ENCODE measurements around the gene PPP1R15A. TPM values are rescaled to one million over a fixed set of nuclear protein-coding genes. Genes with fewer than 3 reads are reported as not detected.
"Not testable (repeated sequence)": the region's sequence is repeated elsewhere in the genome, so short reads cannot be mapped to it uniquely, and the experiment has no call there.

PPP1R15A gene
- total RNA-seq, 1 experiment from 2014 or later, result 83.3 TPM

DNA sequence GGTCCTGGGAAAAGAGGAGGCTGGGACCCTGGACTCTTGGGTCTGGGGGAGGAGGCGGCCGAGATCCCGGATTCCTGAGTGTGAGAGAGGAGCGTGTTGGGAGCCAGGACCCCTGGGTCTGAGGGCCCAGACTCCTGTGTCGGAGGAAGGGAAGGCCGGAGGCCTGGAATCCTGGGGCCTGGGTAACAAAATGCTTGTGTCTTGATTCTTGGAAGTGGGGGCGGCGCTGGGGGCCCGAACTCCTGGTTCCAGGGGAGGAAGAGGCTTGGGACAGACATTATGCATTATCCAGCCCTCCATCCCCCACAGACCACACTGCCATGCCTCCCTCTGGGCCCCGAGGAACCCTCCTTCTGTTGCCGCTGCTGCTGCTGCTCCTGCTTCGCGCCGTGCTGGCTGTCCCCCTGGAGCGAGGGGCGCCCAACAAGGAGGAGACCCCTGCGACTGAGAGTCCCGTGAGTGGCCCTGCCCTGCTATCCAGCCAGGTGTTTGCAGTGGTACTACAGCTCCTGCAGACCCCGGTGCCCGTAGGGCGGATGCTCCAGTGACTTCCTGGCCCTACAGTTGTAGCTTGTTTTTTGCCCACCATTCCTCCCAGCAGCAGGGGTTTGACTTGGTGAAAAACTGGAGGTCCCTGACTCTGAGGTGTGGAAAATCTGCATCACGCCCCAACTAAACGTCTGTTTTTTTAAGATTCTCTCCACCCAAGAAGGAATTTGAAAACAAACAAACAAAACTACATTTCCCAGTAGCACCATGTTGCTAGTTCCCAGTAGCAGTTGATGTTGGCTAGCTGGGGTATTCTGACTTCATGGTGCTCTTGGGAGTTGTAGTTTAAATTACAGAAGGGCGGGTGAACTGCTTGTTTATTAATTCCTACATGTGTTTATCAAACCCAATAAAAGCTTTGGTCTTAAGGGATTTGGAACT lies 28.5 kb downstream of the PPP1R15A start:
- Histone ChIP-seq H3K27me3 (replicated peaks; ENCODE audit: control insufficient read depth, insufficient read depth, low read length) (no peaks in the 10 kb centered on the region), H3K4me3 (ENCODE audit: low read depth, low read length) (peak overlapping the region; percentile 76), H3K36me3 (ENCODE audit: control insufficient read depth, insufficient read depth, low read length) (0 out of 2 replicates have a peak, but pooled peaks cover 2% of the 10 kb centered on the region), H3K4me1 (0 out of 2 replicates have a peak, but pooled peaks cover 13% of the 10 kb centered on the region), H3K9me3 (no peaks in the 10 kb centered on the region)
- POLR2A ChIA-PET, result interaction anchor here (0.6 to 1.6 kb wide), 14 partner anchors 22 to 96 kb away, joined by 3 to 16 read pairs (median 4); partner anchors contain the start of genes BAX, DHDH, GYS1 and PPP1R15A
- Mint-ChIP-seq H3K4me3 (ENCODE audit: unreplicated experiment) (peak overlapping the region; percentile 92), H3K36me3 (ENCODE audit: insufficient read depth, unreplicated experiment) (peaks cover 41% of the 10 kb centered on the region), H3K9me3 (ENCODE audit: unreplicated experiment) (no peaks in the 10 kb centered on the region), H3K4me1 (ENCODE audit: low read depth, unreplicated experiment) (peaks cover 13% of the 10 kb centered on the region), H3K27me3 (ENCODE audit: insufficient read depth, unreplicated experiment) (no peaks in the 10 kb centered on the region), H3K27ac (ENCODE audit: unreplicated experiment) (peak overlapping the region; percentile 89)
- TF ChIP-seq CTCF (IDR thresholded peaks at IDR 0.05; ENCODE audit: insufficient read depth in 1 of 2, low read depth in 1 of 2, low read length in 1 of 2, severe bottlenecking in 1 of 2, unreplicated experiment in 1 of 2), result no peak
- TSS peak; percentile 86 for BruUV-seq (replicated peaks)
- intact Hi-C loops (cut with micrococcal nuclease; ENCODE audit: unreplicated experiment), result loop anchor here (1.0 to 2.0 kb wide), 4 partner anchors 27 to 63 kb away; partner anchors contain the start of genes BAX and DHDH
- no peak for DNase-seq
- CTCF ChIA-PET, result interaction anchor here (0.7 to 1.9 kb wide), 9 partner anchors 32 to 197 kb away, joined by 4 to 12 read pairs (median 6); partner anchors contain the start of gene DHDH

DNA sequence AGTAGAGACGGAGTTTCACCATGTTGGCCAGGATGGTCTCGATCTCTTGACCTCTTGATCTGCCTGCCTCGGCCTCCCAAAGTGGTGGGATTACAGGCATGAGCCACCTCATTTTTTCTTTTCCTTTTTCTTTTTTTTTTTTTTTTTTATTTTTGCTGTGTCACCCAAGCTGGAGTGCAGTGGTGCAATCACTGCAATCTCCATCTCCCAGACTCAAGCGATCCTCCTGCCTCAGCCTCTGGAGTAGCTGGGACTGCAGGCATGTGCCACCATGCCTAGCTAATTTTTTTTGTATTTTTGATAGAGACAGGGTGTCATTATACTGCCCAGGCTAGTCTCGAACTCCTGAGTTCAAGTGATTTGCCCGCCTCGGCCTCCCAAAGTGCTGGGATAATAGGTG lies 30.1 kb downstream of the PPP1R15A start:
- H3K4me3 Mint-ChIP-seq (ENCODE audit: unreplicated experiment); intact Hi-C loops (cut with micrococcal nuclease; ENCODE audit: unreplicated experiment); DNase-seq; H3K9me3 ChIP-seq; H3K36me3 ChIP-seq (ENCODE audit: control insufficient read depth, insufficient read depth, low read length); POLR2A ChIA-PET; H3K4me1 Mint-ChIP-seq (ENCODE audit: low read depth, unreplicated experiment); H3K9me3 Mint-ChIP-seq (ENCODE audit: unreplicated experiment); H3K27me3 Mint-ChIP-seq (ENCODE audit: insufficient read depth, unreplicated experiment); H3K27ac Mint-ChIP-seq (ENCODE audit: unreplicated experiment); H3K27me3 ChIP-seq (replicated peaks; ENCODE audit: control insufficient read depth, insufficient read depth, low read length); BruUV-seq (replicated peaks); H3K4me3 ChIP-seq (ENCODE audit: low read depth, low read length); CTCF ChIA-PET: not testable (repeated sequence)
- H3K4me1 ChIP-seq, result peaks cover 14% of the 10 kb centered on the region
- peaks cover 48% of the 10 kb centered on the region for H3K36me3 Mint-ChIP-seq (ENCODE audit: insufficient read depth, unreplicated experiment)

DNA sequence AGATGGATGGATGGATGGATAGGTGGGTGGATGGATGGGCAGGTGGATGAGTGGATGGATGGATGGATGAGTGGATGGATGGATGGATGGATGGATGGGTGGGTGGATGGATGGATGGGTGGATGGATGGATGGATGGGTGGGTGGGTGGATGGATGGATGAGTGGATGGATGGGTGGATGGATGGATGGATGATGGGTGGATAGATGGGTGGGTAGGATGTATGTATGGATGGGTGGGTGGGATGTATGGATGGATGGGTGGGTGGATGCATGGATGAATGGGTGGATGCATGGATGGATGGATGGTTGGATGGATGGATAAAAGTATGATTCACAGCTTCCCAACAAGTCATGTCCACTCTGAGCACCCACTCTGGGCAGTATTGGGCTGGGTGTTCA lies 31.6 kb downstream of the PPP1R15A start:
- H3K27me3 Mint-ChIP-seq (ENCODE audit: insufficient read depth, unreplicated experiment); H3K4me3 Mint-ChIP-seq (ENCODE audit: unreplicated experiment); CTCF ChIA-PET; H3K4me3 ChIP-seq (ENCODE audit: low read depth, low read length); H3K27ac Mint-ChIP-seq (ENCODE audit: unreplicated experiment); H3K9me3 Mint-ChIP-seq (ENCODE audit: unreplicated experiment); H3K9me3 ChIP-seq; H3K36me3 ChIP-seq (ENCODE audit: control insufficient read depth, insufficient read depth, low read length); intact Hi-C loops (cut with micrococcal nuclease; ENCODE audit: unreplicated experiment); DNase-seq; BruUV-seq (replicated peaks); H3K27me3 ChIP-seq (replicated peaks; ENCODE audit: control insufficient read depth, insufficient read depth, low read length); POLR2A ChIA-PET: not testable (repeated sequence)
- H3K4me1 ChIP-seq, result peaks cover 29% of the 10 kb centered on the region
- H3K4me1 Mint-ChIP-seq (ENCODE audit: low read depth, unreplicated experiment), result peaks cover 16% of the 10 kb centered on the region
- H3K36me3 Mint-ChIP-seq (ENCODE audit: insufficient read depth, unreplicated experiment), result peaks cover 57% of the 10 kb centered on the region

GRCh38 chr19:48905664-48906063 lies 33.4 kb downstream of the PPP1R15A start:
- TF ChIP-seq CTCF (IDR thresholded peaks at IDR 0.05; ENCODE audit: insufficient read depth in 1 of 2, low read depth in 1 of 2, low read length in 1 of 2, severe bottlenecking in 1 of 2, unreplicated experiment in 1 of 2), result no peak
- BruUV-seq (replicated peaks), result no TSS peak
- Mint-ChIP-seq H3K9me3 (ENCODE audit: unreplicated experiment) (no peaks in the 10 kb centered on the region), H3K4me3 (ENCODE audit: unreplicated experiment) (no peak overlapping the region), H3K4me1 (ENCODE audit: low read depth, unreplicated experiment) (peaks cover 16% of the 10 kb centered on the region), H3K27me3 (ENCODE audit: insufficient read depth, unreplicated experiment) (no peaks in the 10 kb centered on the region), H3K36me3 (ENCODE audit: insufficient read depth, unreplicated experiment) (peaks cover 54% of the 10 kb centered on the region), H3K27ac (ENCODE audit: unreplicated experiment) (no peak overlapping the region)
- DNase-seq, result no peak
- Histone ChIP-seq H3K36me3 (ENCODE audit: control insufficient read depth, insufficient read depth, low read length) (peaks cover 2% of the 10 kb centered on the region; the same call in 1 of the 2 replicates), H3K27me3 (replicated peaks; ENCODE audit: control insufficient read depth, insufficient read depth, low read length) (no peaks in the 10 kb centered on the region), H3K9me3 (no peaks in the 10 kb centered on the region), H3K4me1 (peaks cover 24% of the 10 kb centered on the region), H3K4me3 (ENCODE audit: low read depth, low read length) (no peak overlapping the region)
- ChIA-PET CTCF (interaction anchor here (0.5 kb wide), 1 partner anchor 27 kb away, joined by 3 read pairs; no protein-coding TSS in a partner anchor), POLR2A (no interaction called here)
- intact Hi-C loops (cut with micrococcal nuclease; ENCODE audit: unreplicated experiment), result no loop called here

Data from Caco-2 (cell line).